HUES6 (cell line): Measurements from ENCODE around the gene AHSG.
"Not testable (repeated sequence)": the region's sequence is repeated elsewhere in the genome, so short reads cannot be mapped to it uniquely, and the experiment has no call there.

Experiments
- H3K27ac ChIP-seq: 2 replicates; pipeline ENCODE4 v1.7.0; 2013; ENCODE audit warnings: low read depth, mild to moderate bottlenecking, low read length, inconsistent platforms
- H3K27me3 ChIP-seq: 2 replicates; pipeline ENCODE4 v1.6.1; 2013; ENCODE audit warnings: low read length; ENCODE audit not compliant: control insufficient read depth, insufficient read depth
- H3K36me3 ChIP-seq: 2 replicates; pipeline ENCODE4 v1.6.1; 2013; ENCODE audit warnings: low read length; ENCODE audit not compliant: control insufficient read depth, insufficient read depth
- H3K4me1 ChIP-seq: 2 replicates; pipeline ENCODE4 v1.6.1; 2013; ENCODE audit warnings: low read length; ENCODE audit not compliant: control insufficient read depth, insufficient read depth
- H3K4me3 ChIP-seq: 2 replicates; pipeline ENCODE4 v1.5.1; 2013; ENCODE audit warnings: low read depth, low read length
- H3K9ac ChIP-seq: one replicate; pipeline ENCODE4 v1.6.1; 2013; ENCODE audit warnings: mild to moderate bottlenecking, low read length
- H3K9me3 ChIP-seq: 2 replicates; pipeline ENCODE4 v1.6.1; 2013; ENCODE audit warnings: low read depth, low read length; ENCODE audit not compliant: control insufficient read depth, insufficient read depth

The AHSG gene

GRCh38 chr3:186634207-186634606 is 21.3 kb downstream of the AHSG start:
- H3K27me3 ChIP-seq, result not testable (repeated sequence)

GRCh38 chr3:186635532-186635931 is 22.7 kb downstream of the AHSG start:
- Histone ChIP-seq H3K36me3 (no peaks in the 10 kb centered on the region), H3K4me3 (no peak overlapping the region), H3K9me3 (no peaks in the 10 kb centered on the region), H3K9ac (no peak overlapping the region), H3K27me3 (no peaks in the 10 kb centered on the region), H3K27ac (no peak overlapping the region), H3K4me1 (peaks cover 11% of the 10 kb centered on the region)

More at GRCh38 chr3:186634207-186634606, 21.3 kb downstream of the AHSG start:
- not testable (repeated sequence) for H3K27ac ChIP-seq, H3K4me3 ChIP-seq, H3K4me1 ChIP-seq, H3K9me3 ChIP-seq, H3K36me3 ChIP-seq, H3K9ac ChIP-seq

- no peak overlapping the region for H3K27ac ChIP-seq
- no peaks in the 10 kb centered on the region for H3K27me3 ChIP-seq
- H3K36me3 ChIP-seq, result no peaks in the 10 kb centered on the region
- peaks cover 14% of the 10 kb centered on the region for H3K4me1 ChIP-seq
- H3K4me3 ChIP-seq, result no peak overlapping the region
- H3K9me3 ChIP-seq, result no peaks in the 10 kb centered on the region
- H3K9ac ChIP-seq, result no peak overlapping the region
These were observed 23.7 kb downstream of the AHSG start for GRCh38 chr3:186636536-186636935.

- no peak overlapping the region for H3K27ac ChIP-seq
- no peaks in the 10 kb centered on the region for H3K9me3 ChIP-seq
- no peak overlapping the region for H3K4me3 ChIP-seq
These were observed 24.8 kb downstream of the AHSG start for GRCh38 chr3:186637686-186638085.

GRCh38 chr3:186638259-186638658 is 25.4 kb downstream of the AHSG start:
- no peaks in the 10 kb centered on the region for H3K27me3 ChIP-seq
- H3K27ac ChIP-seq, result no peak overlapping the region
- H3K9me3 ChIP-seq, result no peaks in the 10 kb centered on the region
- peaks cover 26% of the 10 kb centered on the region for H3K4me1 ChIP-seq
- H3K9ac ChIP-seq, result no peak overlapping the region
- H3K36me3 ChIP-seq, result no peaks in the 10 kb centered on the region
- no peak overlapping the region for H3K4me3 ChIP-seq

More at GRCh38 chr3:186637686-186638085, 24.8 kb downstream of the AHSG start:
- peaks cover 20% of the 10 kb centered on the region for H3K4me1 ChIP-seq
- no peak overlapping the region for H3K9ac ChIP-seq
- no peaks in the 10 kb centered on the region for H3K27me3 ChIP-seq
- no peaks in the 10 kb centered on the region for H3K36me3 ChIP-seq

GRCh38 chr3:186639778-186640472 is 27.1 kb downstream of the AHSG start, which contains the start of gene FETUB:
FETUB (plus strand) TSS chr3:186640399; CDS start chr3:186640461, 62 bp downstream.
- Histone ChIP-seq H3K9ac (no peak within 1 kb of the TSS), H3K4me3 (0 out of 2 replicates have a peak within 1 kb of the TSS, but pooled peaks have one; percentile 6), H3K36me3 (no peaks in the 10 kb centered on the region), H3K4me1 (peaks cover 31% of the 10 kb centered on the region), H3K27me3 (no peaks in the 10 kb centered on the region), H3K9me3 (no peaks in the 10 kb centered on the region), H3K27ac (no peak within 1 kb of the TSS)

- H3K4me3 ChIP-seq, result 0 out of 2 replicates have a peak overlapping the region, but pooled peaks have one; percentile 6
These were observed 27.6 kb downstream of the AHSG start for GRCh38 chr3:186640473-186640818.

GRCh38 chr3:186640929-186641328 is 28.1 kb downstream of the AHSG start:
- Histone ChIP-seq H3K27me3 (no peaks in the 10 kb centered on the region), H3K27ac (no peak overlapping the region), H3K4me3 (no peak overlapping the region)

More at GRCh38 chr3:186640473-186640818, 27.6 kb downstream of the AHSG start:
- no peak overlapping the region for H3K27ac ChIP-seq
- H3K4me1 ChIP-seq, result peaks cover 31% of the 10 kb centered on the region
- no peak overlapping the region for H3K9ac ChIP-seq
- H3K9me3 ChIP-seq, result no peaks in the 10 kb centered on the region
- H3K27me3 ChIP-seq, result no peaks in the 10 kb centered on the region
- no peaks in the 10 kb centered on the region for H3K36me3 ChIP-seq

GRCh38 chr3:186642014-186642413 is 29.2 kb downstream of the AHSG start:
- Histone ChIP-seq H3K9me3 (no peaks in the 10 kb centered on the region), H3K4me3 (no peak overlapping the region), H3K36me3 (no peaks in the 10 kb centered on the region), H3K27me3 (no peaks in the 10 kb centered on the region), H3K27ac (no peak overlapping the region), H3K9ac (no peak overlapping the region), H3K4me1 (peaks cover 31% of the 10 kb centered on the region)

More at GRCh38 chr3:186640929-186641328, 28.1 kb downstream of the AHSG start:
- H3K4me1 ChIP-seq, result peaks cover 31% of the 10 kb centered on the region
- no peak overlapping the region for H3K9ac ChIP-seq
- H3K9me3 ChIP-seq, result no peaks in the 10 kb centered on the region
- H3K36me3 ChIP-seq, result no peaks in the 10 kb centered on the region

- Histone ChIP-seq H3K27ac (no peak overlapping the region), H3K36me3 (no peaks in the 10 kb centered on the region), H3K9me3 (no peaks in the 10 kb centered on the region), H3K4me1 (peaks cover 31% of the 10 kb centered on the region), H3K27me3 (no peaks in the 10 kb centered on the region), H3K4me3 (no peak overlapping the region), H3K9ac (no peak overlapping the region)
These were observed 30.6 kb downstream of the AHSG start for GRCh38 chr3:186643493-186643892.

- Histone ChIP-seq H3K27me3 (no peaks in the 10 kb centered on the region), H3K4me1 (peaks cover 31% of the 10 kb centered on the region), H3K9me3 (no peaks in the 10 kb centered on the region), H3K27ac (no peak overlapping the region), H3K4me3 (no peak overlapping the region), H3K9ac (no peak overlapping the region), H3K36me3 (no peaks in the 10 kb centered on the region)
These were observed 31.8 kb downstream of the AHSG start for GRCh38 chr3:186644683-186645082.
